GM10266 (cell line): ENCODE results near the gene DHX38.

Experiments
- DNase-seq: peaks from one replicate; pipeline ENCODE4 v3.0.0; 2012; ENCODE audit errors: extremely low spot score
- CTCF ChIP-seq: IDR thresholded peaks from 2 replicates; pipeline ENCODE4 v1.5.1; 2012; ENCODE audit warnings: mild to moderate bottlenecking, low read depth; ENCODE audit not compliant: control insufficient read depth, insufficient read depth; ENCODE audit errors: missing control alignments

Gene DHX38

GRCh38 chr16:72112452-72112792, 18.8 kb downstream of the DHX38 start:
- TF ChIP-seq CTCF, result no peak

DNA sequence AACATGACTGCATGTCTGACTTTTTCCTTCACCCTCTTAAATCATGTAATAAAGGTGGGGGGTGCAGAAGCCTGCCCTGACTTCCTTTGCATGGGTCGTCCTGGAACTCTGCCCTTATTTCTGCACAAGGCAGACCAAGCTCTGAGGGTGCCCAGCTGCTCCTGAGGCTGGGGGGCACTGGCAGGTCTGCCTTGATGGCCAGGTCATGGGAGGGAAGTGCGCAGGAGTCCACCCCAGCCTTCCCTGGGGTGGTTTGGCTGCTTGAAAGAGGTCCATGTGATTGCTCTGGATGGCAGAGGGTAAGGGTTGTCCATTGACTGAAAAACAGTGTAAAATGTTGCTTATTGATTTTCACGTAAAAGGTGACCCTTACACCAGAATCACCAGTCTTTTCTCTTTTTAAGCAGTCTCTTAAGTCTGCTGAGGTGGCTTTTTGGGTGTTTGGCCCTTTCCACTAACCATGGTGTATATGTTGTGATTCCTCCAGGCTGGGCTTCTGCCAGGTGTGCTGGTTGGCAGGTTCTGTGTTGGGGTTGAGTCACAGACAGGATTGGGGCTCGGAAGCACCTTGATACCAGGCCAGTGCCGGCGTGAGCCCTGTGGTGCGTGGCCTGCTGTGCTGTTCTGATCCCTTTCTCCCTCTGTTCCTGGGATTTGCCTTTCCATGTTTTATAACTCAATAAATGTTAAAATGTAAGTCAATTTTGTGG, 19.4 kb downstream of the DHX38 start:
- TF ChIP-seq CTCF, result no peak

More at GRCh38 chr16:72112452-72112792, 18.8 kb downstream of the DHX38 start:
- DNase-seq, result no peak

DNA sequence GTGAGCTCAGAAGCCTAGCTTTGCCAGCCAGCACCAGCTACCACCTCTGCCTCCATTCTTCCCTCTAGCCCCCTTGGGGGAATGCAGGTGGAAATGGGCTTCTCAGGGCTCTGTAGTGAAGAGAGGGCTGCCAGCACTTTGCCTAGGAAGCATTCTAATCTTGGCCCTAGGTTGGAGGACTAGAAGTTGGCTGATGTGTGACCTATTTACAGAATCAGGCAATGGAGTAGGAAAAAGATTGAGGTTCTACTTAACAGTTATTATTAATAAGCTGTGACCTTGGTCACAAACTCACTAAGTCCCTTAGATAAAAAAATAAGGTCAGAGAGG, 19.9 kb downstream of the DHX38 start:
- DNase-seq, result no peak
- TF ChIP-seq CTCF, result no peak

More for the DNA sequence above, 19.4 kb downstream of the DHX38 start:
- no peak for DNase-seq

- TF ChIP-seq CTCF, result no peak
- DNase-seq, result no peak
These were observed 26.4 kb downstream of the DHX38 start for GRCh38 chr16:72120026-72120425.

GRCh38 chr16:72122308-72122707, 28.7 kb downstream of the DHX38 start:
- no peak for DNase-seq
- no peak for TF ChIP-seq CTCF

GRCh38 chr16:72122916-72123315, 29.3 kb downstream of the DHX38 start:
- no peak for TF ChIP-seq CTCF
- DNase-seq, result no peak

GRCh38 chr16:72123426-72123825, 29.8 kb downstream of the DHX38 start:
- DNase-seq, result no peak
- TF ChIP-seq CTCF, result no peak
